GM19452 (cell line): ENCODE results near the gene IFNA1.
"Not testable (repeated sequence)": the region's sequence is repeated elsewhere in the genome, so short reads cannot be mapped to it uniquely, and the experiment has no call there.

Source experiments
- ATAC-seq: cut with Tn5 transposase; IDR thresholded peaks from one replicate; pipeline ENCODE4 v1.9.1; 2021; ENCODE audit not compliant: unreplicated experiment

IFNA1 gene

DNA sequence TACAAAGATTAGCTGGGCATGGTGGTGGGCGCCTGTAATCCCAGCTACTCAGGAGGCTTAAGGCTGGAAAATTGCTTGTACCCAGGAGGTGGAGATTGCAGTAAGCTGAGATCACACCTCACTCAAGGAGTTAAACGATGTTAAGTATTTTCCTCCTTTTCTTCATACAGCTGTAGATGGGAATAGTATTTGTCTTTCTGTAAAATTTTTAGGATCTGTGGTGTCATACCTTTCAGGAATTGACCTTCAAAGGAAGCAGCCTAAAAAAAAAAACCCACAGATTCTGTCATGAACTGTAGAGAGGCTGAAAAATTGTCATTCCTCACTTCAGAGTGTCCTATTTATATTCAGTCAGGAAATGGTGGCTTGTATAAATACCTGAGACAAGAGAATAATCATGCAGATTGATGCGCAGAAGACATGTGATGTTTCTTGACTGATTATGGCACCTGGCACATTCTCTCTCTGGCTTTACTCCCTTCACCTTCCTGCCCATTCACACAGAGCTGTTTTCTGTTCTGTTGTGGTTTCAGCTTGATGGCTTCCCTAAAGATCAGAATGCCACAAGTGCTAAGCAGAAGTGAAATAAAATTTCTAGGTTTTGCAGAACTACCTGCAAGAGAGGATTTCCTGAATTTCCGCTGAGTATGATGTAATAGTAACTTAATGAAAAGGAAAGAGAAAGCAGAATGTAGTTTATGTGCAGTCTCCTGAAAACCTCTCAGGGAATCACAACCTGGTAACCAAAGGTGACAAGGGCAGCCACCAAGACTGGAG, 3.8 kb downstream of the IFNA1 start:
- peak; percentile 96 for ATAC-seq

DNA sequence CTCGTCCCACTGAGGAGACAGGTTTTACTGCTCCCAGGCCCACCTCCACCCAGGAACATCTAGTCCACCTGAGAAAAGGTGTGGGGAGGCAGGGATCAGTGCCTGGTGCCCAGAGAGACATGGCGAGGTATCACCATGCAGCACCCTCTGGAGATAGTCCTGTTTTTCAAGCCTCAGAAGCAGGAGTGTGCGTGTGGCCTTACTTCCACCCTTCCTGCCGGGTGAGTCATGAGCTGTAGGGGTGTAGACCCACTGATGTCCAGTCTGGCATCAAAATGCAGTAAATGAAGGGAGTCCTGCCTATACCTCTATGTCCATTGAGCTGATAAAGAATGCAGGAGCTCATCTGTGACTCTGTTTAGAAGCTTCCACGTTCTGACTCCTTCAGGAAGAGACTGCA, 9.1 kb downstream of the IFNA1 start:
- ATAC-seq = not testable (repeated sequence)

DNA sequence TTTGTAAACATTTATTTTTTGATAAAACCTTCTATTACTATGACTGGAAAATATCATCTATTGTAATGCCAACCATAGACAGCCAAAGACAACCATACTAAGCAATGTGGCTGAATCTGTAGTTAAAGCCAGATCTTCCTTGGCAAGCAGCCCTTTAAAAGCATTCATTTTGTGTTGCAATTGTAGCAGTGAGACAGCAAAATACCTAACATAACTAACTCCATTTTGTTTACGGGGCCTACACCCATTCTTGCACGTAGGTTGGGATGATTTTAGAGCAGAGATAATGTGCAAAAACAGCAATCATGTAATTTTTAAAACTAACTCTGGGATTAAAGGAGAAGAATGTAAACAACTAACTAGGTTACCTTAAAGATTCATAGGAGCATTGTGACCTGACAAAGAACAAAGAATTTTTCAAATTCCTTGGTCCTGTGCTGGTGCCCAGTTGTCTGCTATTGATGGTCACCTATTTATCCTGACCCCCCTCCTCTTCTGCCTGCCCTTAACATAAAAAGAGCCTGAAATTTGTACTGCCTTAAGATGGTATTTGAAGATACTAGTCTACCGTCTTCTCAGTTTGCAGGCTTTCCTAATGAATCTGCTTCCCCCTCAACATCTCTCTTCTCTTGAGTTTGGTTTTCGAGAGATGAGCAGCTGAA, 10.6 kb downstream of the IFNA1 start:
- no peak for ATAC-seq

DNA sequence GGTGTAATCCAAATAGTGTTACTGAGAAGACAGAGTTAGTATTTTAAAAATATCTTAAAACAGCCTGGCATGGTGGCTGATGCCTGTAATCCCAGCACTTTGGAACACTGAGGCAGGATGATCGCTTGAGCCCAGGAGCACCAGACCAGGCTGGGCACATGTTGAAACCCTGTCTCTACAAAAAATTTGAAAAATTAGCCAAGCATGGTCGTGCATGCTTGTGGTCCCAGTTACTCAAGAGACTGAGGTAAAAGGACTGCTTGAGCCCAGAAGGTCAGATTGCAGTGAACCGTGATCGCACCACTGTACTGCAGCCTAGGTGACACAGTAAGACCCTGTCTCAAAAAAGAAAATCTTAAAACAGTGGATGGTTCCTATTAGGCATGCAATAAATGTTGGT, 12.4 kb downstream of the IFNA1 start:
- no peak for ATAC-seq

DNA sequence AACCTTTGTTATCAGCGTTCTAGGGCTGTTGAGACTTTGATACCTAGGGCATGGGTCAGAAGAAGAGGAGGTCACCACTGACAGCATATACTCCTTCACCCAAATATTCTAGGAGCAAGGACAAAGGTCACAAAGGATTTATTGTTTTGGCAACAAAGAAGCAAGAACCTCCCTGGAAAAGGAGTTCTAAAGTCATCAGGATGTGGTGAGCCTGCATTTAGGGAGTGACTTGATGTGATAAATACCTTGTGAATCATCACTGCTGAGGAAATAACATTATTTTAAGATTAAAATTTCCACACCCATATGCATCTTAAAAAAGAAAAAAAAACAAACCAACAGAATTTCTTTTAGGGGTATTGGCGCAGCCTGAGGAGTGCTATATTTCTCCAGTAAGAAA, 13.9 kb downstream of the IFNA1 start:
- no peak for ATAC-seq

DNA sequence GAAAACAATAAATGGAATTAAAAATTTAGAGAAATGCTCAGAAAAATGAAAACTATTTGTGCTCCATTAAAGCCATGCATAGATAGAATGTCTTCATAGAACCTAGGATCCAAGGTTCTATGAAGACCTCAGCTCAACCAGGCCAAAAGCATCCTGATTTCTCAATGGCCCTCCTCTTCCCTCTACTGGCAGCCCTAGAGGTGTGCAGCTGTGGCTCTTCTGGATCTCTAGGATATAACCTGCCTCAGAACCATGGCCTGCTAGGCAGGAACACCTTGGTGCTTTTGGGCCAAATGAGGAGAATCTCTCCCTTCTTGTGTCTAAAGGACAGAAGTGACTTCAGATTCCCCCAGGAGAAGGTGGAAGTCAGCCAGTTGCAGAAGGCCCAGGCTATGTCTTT, 15.1 kb downstream of the IFNA1 start:
- peak; percentile 89 for ATAC-seq

DNA sequence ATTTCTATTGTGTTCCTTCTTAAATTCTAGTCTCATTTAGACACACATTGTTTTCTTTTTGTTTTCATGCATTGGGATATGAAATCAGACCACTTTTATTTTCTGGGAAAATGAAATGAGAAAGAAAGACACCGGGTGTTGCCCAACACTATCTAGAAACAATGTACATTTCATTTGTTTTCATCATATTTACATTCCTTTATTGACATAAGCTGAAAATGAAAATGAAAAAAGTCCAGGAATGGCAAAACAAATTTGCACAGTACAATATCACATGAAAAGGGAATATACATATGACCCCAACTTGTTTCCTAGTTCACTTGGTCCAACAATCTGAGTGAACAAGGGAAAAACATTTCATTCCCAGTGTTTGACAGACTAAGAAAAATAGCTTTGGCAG, 21.1 kb downstream of the IFNA1 start:
- ATAC-seq = no peak

DNA sequence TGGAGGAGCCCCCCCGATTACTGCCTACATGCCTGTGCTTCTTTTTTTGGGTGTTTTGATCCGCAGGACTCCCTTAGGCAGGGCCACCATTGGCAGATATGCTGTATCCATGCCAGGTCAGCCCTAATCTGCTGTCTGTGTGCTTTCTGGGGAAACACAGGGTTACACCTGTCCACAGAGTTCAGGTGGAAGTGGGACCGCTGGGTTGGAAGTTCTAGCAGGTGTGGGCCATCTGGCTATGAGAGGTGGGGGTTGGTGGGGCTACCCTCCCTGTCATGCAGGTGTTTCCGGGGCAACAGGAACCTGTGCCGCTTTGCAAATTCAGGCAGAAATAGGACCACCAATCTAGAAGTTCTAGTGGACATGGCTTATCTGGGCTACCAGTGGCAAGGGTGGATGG, 24.9 kb downstream of the IFNA1 start:
- no peak for ATAC-seq

DNA sequence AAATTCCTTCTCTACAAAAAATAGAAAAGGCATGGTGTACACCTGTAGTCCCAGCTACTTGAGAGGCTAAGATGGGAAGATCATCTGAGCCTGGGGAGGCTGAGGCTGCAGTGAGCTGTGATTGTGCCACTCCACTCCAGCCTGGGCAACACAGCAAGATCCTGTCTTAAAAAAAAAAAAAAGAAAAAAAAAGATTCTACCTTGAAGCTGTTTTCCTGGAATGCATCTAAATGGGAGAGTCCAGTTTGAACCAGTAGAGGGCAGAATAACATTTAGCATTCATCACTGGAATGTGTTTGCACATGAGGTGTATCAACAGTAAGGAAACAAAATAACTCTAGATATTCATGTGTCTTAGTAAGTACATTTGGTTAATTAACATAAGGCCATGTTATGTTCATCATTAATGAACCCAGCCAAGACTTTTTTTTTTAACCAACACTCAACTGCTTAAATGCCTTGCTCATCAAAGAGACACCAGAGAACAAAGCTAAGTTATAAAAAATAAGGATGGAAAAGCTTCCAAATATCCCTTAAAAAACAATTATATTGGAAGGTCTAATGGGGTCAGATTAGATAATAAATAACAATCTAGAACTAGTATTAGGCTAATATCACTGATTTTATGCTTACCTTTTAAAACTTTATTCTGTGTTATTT, 25.8 kb downstream of the IFNA1 start:
- ATAC-seq = no peak

DNA sequence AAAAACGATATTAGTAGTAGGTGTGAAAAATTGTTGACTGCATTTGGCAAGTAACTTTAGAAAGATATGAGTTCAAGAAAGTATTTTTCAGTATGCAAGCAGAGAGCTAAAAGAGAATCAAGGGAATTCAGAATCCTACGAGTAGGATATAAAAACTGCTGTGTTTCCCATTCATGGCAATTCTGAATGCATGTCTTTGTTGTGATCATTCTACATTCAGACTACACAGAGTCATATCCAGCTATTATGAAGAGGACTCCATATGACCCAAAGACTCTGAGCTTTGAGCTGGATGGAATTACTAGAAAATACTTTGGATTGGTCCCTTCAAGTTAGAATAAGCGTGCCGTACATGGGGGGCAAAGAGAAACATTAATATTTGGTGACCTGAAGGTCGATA, 29.9 kb downstream of the IFNA1 start:
- ATAC-seq = no peak

DNA sequence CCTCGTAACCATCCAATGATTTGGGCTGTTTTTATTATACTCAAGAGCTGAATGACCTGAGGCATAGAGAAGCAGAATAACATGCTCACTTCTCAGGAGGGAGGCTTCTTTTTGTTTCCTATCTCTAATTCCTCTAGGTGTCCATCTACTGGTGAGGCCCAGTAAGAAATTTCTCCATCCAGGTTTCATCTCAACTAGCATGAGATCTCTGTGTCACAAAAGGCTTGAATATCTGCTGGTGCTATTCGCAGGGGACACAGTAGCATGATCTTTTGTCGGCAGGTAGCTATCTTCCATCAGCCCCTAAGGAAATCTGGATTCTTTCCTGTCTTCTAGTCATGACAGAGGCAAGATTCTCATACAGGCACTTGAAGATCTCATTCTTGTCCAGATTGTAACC, 33.0 kb downstream of the IFNA1 start:
- ATAC-seq = no peak

DNA sequence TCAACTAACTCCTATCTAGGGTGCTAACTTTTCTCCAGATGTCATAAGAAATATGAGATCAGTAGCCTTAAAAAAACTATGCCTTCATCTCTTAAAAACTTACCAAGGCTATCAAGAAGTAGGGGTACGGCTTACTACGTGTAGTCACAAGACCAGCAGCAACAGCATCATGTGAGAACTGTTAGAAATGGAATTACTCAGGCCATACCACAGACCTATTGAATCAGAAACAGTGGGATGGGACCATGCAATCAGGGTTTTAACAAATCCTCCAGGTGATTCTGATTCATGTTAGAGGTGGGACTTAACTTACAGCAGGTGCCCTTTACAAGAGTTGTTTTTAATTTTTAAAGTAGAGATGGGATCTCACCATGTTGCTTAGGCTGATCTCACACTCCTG, 37.2 kb downstream of the IFNA1 start:
- no peak for ATAC-seq

DNA sequence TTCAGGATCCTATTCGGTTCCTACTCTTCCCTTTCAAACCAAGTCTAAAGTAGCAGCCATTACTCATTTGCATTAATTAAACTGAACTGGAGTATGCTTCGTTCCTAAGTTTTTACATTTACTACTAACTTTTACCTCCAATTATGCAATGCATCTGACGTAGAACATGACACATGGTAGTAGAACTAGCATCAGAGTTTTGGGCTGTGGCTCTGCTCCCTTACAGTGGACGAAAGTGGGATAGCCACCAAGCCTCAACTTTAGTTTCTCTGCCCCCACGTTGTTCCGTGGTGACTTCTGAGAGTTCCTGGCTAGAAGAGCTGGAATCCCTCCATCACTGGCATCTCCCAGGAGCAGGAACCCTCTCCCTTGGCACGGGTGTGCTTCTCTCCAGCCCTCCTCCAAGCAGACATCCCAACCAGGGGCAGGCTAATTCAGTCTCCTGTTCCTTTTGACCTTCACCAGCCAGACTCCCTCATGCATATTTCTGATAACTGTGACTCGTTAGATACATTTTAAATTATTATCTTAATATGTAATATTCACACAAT, 39.0 kb downstream of the IFNA1 start:
- ATAC-seq = no peak

DNA sequence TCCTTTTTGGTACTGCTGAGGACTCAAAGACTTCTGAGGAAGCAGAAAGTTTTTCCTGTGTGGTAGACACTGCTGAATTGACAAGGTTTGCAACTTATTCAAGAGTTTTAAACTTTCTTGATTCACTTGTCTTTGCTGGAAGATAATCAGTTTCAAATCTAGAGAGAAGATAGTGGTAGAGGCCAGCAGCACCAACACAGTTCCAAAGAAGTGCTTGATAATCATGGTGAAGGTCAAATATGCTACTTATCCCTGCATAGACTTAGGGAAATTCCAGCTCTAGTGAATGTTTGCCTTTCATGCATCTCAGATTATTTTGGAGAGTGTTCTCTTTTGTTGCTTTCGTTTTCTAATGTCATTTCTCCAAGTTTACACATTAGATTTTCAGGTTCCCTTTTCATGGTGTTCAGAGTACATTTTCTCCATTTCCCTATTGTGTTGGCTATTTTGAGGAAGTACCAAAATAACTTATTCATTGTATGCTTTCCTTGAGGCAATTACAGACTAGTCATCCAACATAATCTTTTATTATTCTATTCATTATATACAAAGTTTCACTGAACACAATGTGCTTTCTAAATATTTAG, 41.3 kb downstream of the IFNA1 start:
- no peak for ATAC-seq

DNA sequence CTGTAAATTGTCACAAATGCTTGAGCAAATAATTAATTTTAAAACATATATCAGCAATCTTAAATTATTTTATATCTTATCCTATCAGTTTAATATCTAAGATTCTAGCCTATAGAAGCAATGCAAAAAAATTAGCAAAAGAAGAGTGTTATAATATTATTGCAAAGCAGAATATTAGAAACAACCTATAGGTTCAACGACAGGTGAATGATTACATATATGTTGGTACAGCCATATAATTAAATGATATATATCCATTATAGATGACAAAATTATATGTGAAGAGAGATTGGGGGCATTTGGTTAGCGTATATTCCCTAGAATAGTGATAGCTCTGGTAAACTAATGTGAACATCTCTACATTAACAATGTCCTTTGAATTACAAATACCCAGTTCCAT, 42.0 kb downstream of the IFNA1 start, which contains the start of gene IFNE:
IFNE (minus strand) TSS at position 101 of the 400 bp plus-strand sequence. CDS start 619 bp downstream, outside the sequence.
- no peak for ATAC-seq
